ENCODE measurements around the gene RYR1.
"Not testable (repeated sequence)": the region's sequence is repeated elsewhere in the genome, so short reads cannot be mapped to it uniquely, and the experiment has no call there.

The RYR1 gene

GRCh38 chr19:38473201-38473600 lies 39.7 kb downstream of the RYR1 start:
- Mint-ChIP-seq H3K27ac (no peak overlapping the region), H3K4me3 (no peak overlapping the region), H3K36me3 (no peaks in the 10 kb centered on the region), H3K4me1 (ENCODE audit: low read depth) (no peaks in the 10 kb centered on the region), H3K27me3 (peaks cover 2% of the 10 kb centered on the region), H3K9me3 (ENCODE audit: low read depth) (no peaks in the 10 kb centered on the region)

- no peak overlapping the region for H3K27ac Mint-ChIP-seq
- H3K4me3 Mint-ChIP-seq: no peak overlapping the region
- H3K36me3 Mint-ChIP-seq: no peaks in the 10 kb centered on the region
- no peaks in the 10 kb centered on the region for H3K4me1 Mint-ChIP-seq (ENCODE audit: low read depth)
- no peaks in the 10 kb centered on the region for H3K27me3 Mint-ChIP-seq
- H3K9me3 Mint-ChIP-seq (ENCODE audit: low read depth): no peaks in the 10 kb centered on the region
These were observed 41.7 kb downstream of the RYR1 start for GRCh38 chr19:38475176-38475575.

GRCh38 chr19:38478273-38478971 lies 44.9 kb downstream of the RYR1 start:
- Mint-ChIP-seq H3K36me3 (no peaks in the 10 kb centered on the region), H3K4me3 (no peak overlapping the region), H3K27ac (no peak overlapping the region), H3K27me3 (peaks cover 1% of the 10 kb centered on the region), H3K4me1 (ENCODE audit: low read depth) (no peaks in the 10 kb centered on the region), H3K9me3 (ENCODE audit: low read depth) (no peaks in the 10 kb centered on the region)

GRCh38 chr19:38482496-38482895 lies 49.0 kb downstream of the RYR1 start:
- Mint-ChIP-seq H3K4me1 (ENCODE audit: low read depth) (no peaks in the 10 kb centered on the region), H3K27me3 (peaks cover 8% of the 10 kb centered on the region), H3K36me3 (no peaks in the 10 kb centered on the region), H3K4me3 (no peak overlapping the region), H3K27ac (no peak overlapping the region), H3K9me3 (ENCODE audit: low read depth) (peaks cover 5% of the 10 kb centered on the region)

DNA sequence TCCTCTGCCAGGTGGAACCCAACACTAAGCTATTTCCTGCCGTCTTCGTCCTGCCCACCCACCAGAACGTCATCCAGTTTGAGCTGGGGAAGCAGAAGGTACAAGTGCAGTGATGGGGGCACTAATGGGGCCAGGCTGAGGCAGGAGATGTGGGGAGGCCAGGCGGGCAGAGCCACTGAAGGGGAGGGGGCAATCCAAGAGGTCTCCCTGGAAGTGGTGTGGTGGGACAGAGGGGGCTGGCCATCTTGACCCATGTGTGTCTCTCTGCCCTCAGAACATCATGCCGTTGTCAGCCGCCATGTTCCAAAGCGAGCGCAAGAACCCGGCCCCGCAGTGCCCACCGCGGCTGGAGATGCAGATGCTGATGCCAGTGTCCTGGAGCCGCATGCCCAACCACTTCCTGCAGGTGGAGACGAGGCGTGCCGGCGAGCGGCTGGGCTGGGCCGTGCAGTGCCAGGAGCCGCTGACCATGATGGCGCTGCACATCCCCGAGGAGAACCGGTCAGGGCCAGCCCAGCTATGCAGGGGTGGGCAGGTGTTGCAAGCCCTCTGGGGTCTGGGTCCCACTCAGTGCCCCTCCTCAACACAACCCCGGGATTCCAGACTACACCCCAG lies 49.6 kb downstream of the RYR1 start:
- Mint-ChIP-seq H3K36me3 (no peaks in the 10 kb centered on the region), H3K27ac (no peak overlapping the region), H3K9me3 (ENCODE audit: low read depth) (peaks cover 5% of the 10 kb centered on the region), H3K4me3 (no peak overlapping the region), H3K4me1 (ENCODE audit: low read depth) (no peaks in the 10 kb centered on the region), H3K27me3 (peaks cover 9% of the 10 kb centered on the region)

- no peak overlapping the region for H3K27ac Mint-ChIP-seq
- no peaks in the 10 kb centered on the region for H3K4me1 Mint-ChIP-seq (ENCODE audit: low read depth)
- H3K36me3 Mint-ChIP-seq: no peaks in the 10 kb centered on the region
- H3K9me3 Mint-ChIP-seq (ENCODE audit: low read depth): peaks cover 5% of the 10 kb centered on the region
- no peak overlapping the region for H3K4me3 Mint-ChIP-seq
- peaks cover 18% of the 10 kb centered on the region for H3K27me3 Mint-ChIP-seq
These were observed 51.3 kb downstream of the RYR1 start for GRCh38 chr19:38484747-38485146.

GRCh38 chr19:38485541-38486285 lies 52.2 kb downstream of the RYR1 start:
- Mint-ChIP-seq H3K4me3 (no peak overlapping the region), H3K4me1 (ENCODE audit: low read depth) (no peaks in the 10 kb centered on the region), H3K36me3 (peaks cover 4% of the 10 kb centered on the region), H3K27ac (no peak overlapping the region), H3K27me3 (peaks cover 24% of the 10 kb centered on the region), H3K9me3 (ENCODE audit: low read depth) (peaks cover 8% of the 10 kb centered on the region)

DNA sequence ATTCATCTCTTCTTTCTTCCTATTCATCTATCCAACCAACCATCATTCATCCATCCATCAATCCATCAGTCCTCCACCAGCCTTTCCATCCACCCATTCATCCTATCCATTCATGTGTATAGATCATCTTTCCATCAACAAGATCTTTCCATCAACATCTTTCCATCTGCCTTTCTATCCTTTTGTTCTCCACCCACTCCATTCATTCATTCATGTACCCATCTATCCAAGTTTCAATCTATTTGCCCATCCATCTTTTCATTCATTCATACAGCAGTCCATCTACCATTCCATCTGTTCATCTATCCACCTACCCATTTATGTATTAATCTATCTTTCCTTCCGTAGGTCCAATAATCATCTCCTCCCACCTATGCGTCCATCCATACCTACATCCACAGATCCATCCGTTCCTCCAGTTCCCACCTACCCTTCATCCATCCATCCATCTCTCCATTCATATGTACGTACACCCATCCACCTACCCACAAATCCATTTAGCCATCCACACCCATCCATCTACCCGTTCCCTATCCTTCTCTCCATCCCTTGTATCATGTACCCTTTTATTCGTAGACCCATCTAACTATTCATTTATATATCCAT lies 53.3 kb downstream of the RYR1 start:
- Mint-ChIP-seq H3K4me1 (ENCODE audit: low read depth) (no peaks in the 10 kb centered on the region), H3K4me3 (no peak overlapping the region), H3K36me3 (peaks cover 8% of the 10 kb centered on the region), H3K27ac (no peak overlapping the region), H3K9me3 (ENCODE audit: low read depth) (peaks cover 11% of the 10 kb centered on the region), H3K27me3 (peaks cover 28% of the 10 kb centered on the region)

DNA sequence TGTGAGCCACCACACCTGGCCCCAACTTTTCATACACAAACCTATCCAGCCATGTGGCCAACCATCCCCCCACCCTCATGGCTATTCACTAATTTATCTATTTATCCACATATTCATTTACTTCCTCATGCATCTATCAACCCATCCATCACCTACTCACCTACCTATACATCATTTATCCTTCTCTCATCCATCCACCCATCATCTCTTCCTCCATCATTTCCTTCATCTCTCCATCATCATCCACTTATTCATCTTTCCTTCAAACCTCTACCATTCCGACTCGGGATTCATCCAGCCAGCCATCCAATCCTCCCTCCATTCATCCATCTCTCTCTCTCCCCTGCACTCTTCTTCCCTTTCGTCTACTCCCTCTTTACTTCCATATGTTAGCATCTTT lies 54.6 kb downstream of the RYR1 start:
- Mint-ChIP-seq H3K4me3 (no peak overlapping the region), H3K4me1 (ENCODE audit: low read depth) (no peaks in the 10 kb centered on the region), H3K9me3 (ENCODE audit: low read depth) (peaks cover 11% of the 10 kb centered on the region), H3K27ac (no peak overlapping the region), H3K27me3 (peaks cover 26% of the 10 kb centered on the region), H3K36me3 (peaks cover 8% of the 10 kb centered on the region)

GRCh38 chr19:38488776-38489481 lies 55.4 kb downstream of the RYR1 start:
- H3K4me3 Mint-ChIP-seq: no peak overlapping the region
- H3K4me1 Mint-ChIP-seq (ENCODE audit: low read depth): no peaks in the 10 kb centered on the region
- H3K36me3 Mint-ChIP-seq: peaks cover 8% of the 10 kb centered on the region
- peaks cover 26% of the 10 kb centered on the region for H3K27me3 Mint-ChIP-seq
- H3K9me3 Mint-ChIP-seq (ENCODE audit: low read depth): peaks cover 11% of the 10 kb centered on the region
- no peak overlapping the region for H3K27ac Mint-ChIP-seq

DNA sequence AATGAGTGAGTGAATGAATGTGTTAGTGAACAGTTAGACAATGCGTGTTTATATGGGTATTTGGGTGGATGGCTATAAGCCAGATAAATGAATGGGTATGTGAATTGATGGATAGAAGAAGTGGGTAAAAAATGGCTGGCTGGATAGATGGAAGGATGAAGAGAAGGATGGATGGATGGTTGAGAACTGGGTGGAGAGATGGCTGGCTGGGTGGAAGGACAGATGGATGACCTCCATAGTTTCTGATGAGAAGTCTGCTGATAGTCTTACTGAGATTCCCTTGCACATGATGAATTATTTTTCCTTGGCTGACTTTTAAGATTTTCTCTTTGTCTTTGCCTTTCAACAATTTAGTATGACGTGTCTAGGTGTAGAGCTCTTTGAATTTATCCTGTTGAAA lies 57.4 kb downstream of the RYR1 start:
- H3K9me3 Mint-ChIP-seq (ENCODE audit: low read depth): peaks cover 11% of the 10 kb centered on the region

GRCh38 chr19:38492181-38492813 lies 58.8 kb downstream of the RYR1 start:
- Mint-ChIP-seq H3K27ac (no peak overlapping the region), H3K27me3 (peaks cover 20% of the 10 kb centered on the region), H3K36me3 (peaks cover 8% of the 10 kb centered on the region), H3K4me1 (ENCODE audit: low read depth) (no peaks in the 10 kb centered on the region), H3K4me3 (no peak overlapping the region), H3K9me3 (ENCODE audit: low read depth) (peaks cover 6% of the 10 kb centered on the region)

More for the DNA sequence above, 57.4 kb downstream of the RYR1 start:
- no peak overlapping the region for H3K4me3 Mint-ChIP-seq
- peaks cover 8% of the 10 kb centered on the region for H3K36me3 Mint-ChIP-seq
- no peak overlapping the region for H3K27ac Mint-ChIP-seq
- H3K4me1 Mint-ChIP-seq (ENCODE audit: low read depth): no peaks in the 10 kb centered on the region
- H3K27me3 Mint-ChIP-seq: peaks cover 26% of the 10 kb centered on the region

- Mint-ChIP-seq H3K27ac (no peak overlapping the region), H3K4me1 (ENCODE audit: low read depth) (no peaks in the 10 kb centered on the region), H3K27me3 (peaks cover 9% of the 10 kb centered on the region), H3K36me3 (peaks cover 9% of the 10 kb centered on the region), H3K4me3 (no peak overlapping the region), H3K9me3 (ENCODE audit: low read depth) (peaks cover 6% of the 10 kb centered on the region)
These were observed 60.9 kb downstream of the RYR1 start for GRCh38 chr19:38494379-38494778.

DNA sequence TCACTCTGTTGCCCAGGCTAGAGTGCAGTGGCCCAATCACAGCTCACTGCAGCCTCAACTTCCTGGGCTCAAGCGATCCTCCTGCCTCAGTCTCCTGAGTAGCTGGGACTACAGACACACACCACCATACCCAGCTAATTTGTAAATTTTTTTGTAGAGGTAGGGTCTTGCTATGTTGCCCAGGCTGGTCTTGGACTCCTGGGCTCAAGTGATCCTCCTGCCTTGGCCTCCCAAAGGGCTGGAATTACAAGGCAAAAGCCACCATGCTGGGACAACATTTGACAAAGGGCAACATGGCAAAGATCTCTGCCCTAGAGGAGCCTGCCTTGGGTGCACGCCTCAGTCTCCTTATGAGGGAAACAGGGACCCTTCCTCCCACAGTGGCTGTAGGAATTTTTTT lies 61.9 kb downstream of the RYR1 start:
- not testable (repeated sequence) for H3K27ac Mint-ChIP-seq; H3K27me3 Mint-ChIP-seq; H3K36me3 Mint-ChIP-seq; H3K4me3 Mint-ChIP-seq; H3K4me1 Mint-ChIP-seq (ENCODE audit: low read depth); H3K9me3 Mint-ChIP-seq (ENCODE audit: low read depth)
